22Rv1 (cell line): ENCODE measurements around the gene SAMD3.

Experiments used
- ZFX ChIP-seq: fragments of 450-650 bp; IDR thresholded peaks from 2 replicates; pipeline ENCODE4 v1.6.1; 2017; ENCODE audit warnings: antibody characterized with exemption, borderline replicate concordance
- TF ChIP-seq, protein P1 (sequence below): fragments of 450-650 bp; IDR thresholded peaks from 2 replicates; pipeline ENCODE4 v1.5.1; 2017; ENCODE audit warnings: mild to moderate bottlenecking

DNA sequence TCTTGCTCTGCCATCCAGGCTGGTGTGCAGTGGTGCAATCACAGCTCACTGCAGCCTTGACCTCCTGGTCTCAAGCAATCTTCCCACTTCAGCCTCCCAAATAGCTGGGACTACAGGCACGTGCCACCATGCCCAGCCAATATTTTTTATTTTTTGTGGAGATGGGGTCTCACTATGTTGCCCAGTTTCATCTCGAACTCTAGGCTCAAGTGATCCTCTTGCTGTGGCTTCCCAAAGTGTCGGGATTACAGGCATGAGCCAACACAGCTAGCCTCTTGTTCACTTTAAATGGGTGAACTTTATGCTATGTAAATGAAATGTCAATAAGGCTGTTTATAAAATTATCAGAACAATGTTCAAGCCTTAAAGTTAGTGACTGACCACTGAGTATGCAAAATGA is 37.1 kb downstream of the SAMD3 start:
- TF ChIP-seq, protein P1, sequence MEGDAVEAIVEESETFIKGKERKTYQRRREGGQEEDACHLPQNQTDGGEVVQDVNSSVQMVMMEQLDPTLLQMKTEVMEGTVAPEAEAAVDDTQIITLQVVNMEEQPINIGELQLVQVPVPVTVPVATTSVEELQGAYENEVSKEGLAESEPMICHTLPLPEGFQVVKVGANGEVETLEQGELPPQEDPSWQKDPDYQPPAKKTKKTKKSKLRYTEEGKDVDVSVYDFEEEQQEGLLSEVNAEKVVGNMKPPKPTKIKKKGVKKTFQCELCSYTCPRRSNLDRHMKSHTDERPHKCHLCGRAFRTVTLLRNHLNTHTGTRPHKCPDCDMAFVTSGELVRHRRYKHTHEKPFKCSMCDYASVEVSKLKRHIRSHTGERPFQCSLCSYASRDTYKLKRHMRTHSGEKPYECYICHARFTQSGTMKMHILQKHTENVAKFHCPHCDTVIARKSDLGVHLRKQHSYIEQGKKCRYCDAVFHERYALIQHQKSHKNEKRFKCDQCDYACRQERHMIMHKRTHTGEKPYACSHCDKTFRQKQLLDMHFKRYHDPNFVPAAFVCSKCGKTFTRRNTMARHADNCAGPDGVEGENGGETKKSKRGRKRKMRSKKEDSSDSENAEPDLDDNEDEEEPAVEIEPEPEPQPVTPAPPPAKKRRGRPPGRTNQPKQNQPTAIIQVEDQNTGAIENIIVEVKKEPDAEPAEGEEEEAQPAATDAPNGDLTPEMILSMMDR: no peak
- TF ChIP-seq ZFX: no peak
